GM19351 (cell line): ENCODE data around the gene PCDHA1.

ENCODE experiments used
- ATAC-seq: cut with Tn5 transposase; IDR thresholded peaks from one replicate; pipeline ENCODE4 v1.9.1; 2021; ENCODE audit warnings: mild to moderate bottlenecking, moderate library complexity; ENCODE audit not compliant: unreplicated experiment

PCDHA1 gene

DNA sequence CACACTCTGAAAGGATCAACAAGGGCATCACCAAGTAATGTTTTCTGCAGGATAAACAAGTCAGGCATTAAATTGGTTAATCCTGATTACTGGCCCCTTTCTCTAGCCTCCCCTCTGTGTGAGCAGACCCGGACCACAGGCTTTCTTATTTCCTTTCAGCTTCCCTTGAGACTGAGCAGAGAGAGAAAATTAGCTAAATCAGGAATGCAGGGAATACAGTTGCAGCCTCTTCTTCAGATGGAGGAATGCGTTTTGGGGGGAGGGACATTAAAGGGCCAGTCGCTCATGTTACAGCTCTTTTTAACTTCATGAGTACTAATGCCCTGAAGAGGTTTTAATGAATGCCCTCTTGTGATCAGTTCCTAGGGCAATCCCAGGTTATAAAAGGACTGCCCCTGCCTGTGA, 200.2 kb downstream of the PCDHA1 start:
- ATAC-seq, result no peak

DNA sequence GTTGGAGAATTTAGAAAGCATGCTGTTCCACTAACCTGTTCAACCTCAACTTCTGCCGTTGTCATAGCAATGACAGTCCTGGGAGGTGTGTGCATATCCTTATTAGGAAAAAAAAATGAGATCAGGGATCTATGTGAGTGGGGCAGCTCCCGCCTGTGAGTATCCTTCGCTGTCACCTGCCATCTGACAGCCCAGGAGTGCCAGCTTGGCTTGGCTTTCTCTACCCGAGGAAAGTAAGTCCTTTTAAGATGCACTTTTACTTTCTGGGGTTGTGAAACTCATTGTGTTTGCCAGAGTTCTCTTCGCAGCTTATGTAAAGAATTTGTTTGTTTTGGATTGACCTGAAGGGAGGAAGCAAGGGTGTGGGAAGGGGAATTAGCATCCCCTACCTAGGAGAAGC, 202.2 kb downstream of the PCDHA1 start:
- no peak for ATAC-seq

DNA sequence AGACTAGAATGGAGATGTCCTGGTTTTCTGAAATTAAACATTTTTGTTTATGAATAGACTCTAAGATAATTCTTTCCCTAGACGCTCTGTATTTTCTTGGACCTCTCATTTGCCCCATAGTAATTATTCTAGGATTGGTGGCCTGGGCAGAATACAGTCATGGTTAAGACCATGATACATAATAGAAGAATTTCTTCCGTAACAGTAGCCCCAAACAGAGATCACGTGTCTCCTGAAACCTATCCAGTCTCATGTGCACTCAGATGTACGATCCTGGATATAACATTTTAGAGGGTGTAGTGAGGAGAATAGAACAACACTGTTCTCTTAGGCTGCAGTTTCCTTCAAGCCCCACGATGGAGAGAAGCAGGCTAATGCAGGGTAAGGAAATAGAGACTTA, 202.7 kb downstream of the PCDHA1 start:
- no peak for ATAC-seq

DNA sequence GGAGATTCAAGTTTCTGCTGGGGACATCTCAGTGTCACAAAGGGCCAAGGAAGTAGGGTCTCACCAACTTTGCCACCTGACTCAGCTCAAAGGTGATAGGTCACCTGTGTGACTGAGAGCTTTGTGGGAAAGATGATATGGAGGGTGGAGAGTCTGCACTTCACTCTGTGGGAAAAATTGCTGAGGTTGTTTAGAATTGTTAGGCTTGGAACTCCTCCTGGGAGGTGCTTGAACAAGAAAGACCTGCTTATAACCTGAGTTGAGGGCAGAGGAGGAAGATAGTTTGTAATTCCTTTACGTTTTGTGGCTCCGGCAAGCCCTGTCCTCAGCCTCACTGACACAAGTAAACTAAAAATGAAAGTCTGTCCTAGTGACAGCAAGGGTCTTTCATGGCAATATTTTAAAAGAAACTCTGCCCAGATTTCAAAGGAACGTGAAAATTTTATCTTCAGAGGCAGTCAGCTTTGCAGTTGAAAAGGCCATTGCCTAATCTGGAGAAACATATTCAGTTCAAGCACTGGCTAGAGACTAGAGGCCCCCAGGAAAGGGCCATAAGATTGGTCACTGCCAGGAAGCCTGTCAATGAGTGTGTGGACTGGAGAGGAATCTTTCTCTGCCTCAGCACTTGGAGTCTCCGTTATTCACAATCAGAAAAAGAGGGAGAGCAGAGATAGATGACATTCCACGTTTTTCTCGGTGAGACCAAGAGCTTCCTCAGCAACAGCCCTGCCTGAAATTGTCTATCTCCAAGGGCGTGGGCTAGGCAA, 203.5 kb downstream of the PCDHA1 start:
- ATAC-seq, result no peak

DNA sequence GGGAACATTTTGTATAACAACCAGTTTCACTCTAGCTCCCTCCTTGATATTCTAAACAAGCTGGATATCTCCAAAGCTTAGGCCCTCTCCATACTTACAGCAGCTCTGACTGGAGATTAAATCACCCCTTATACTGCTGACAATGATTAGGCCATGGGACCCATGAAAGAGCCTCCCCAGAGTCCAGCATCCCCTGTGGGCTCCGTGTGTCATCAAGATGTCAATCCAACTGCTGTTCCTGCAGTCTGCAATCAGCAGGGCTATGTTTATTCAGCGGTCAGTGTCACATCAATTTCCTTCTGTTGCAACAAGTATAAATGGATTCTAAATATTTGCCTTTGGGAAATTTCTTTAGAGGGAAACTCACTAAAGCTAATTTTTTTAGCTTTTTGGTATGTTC, 206.9 kb downstream of the PCDHA1 start:
- no peak for ATAC-seq

DNA sequence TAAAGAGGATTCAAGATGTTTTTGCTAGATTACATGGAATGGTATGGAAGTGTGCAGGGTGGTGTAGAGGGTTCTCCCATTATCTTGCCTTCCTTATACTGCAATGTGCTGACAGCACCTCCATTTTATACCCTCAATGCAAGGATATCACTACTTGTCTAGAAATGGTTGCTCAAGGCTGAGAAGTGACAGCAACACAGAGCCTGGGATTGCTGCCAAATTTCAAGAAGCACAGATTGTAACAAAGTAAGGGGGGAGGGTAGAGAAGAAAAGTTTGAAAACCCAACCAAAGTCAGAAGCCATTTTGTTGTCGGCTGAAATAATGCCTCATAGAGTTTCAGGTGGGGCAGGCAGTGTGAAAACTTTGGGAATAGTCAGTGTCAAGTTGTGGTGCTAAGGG, 210.1 kb downstream of the PCDHA1 start:
- ATAC-seq, result no peak

DNA sequence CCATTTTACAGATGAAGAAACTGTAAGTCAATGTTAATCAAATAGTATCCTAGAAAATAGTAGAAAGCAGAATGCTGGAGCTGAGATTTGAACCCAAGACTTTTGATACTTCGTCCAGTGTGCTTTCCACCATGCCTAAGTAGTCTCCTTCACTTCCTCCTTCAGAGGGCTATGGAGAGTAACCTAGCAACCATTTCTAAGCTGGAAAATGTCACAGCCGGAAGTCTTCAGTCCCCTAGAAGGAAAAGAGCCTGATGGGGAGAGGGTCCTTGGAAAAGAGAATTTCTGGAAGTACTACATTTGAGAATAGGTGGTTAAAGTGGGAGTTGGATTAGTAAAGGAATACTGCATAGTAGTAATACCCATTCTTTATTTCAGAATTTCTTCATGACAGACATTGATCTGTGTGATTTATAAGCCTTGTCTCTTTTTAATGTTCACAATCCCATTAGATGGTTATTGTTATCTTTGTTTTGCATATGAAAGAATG, 213.0 kb downstream of the PCDHA1 start:
- ATAC-seq, result no peak

DNA sequence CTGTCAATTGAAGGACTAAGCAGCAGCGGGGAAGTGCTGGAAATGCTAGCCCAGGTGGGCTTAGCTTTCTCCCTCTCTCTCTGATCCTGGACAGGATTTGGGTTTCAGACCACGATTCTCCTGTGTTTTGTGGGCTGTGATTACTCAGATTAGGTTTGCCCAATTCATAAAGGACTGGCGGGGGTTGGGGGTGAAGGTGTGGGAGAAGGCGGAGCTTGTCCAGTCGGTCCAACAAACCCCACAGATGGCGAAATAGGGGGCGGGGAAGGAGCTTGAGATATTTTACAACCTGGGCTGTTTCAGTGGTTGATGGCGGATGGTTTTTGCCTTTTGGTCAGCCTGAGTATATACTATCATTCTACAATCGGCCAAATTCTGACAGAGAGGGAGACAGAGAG, 215.5 kb downstream of the PCDHA1 start:
- no peak for ATAC-seq

DNA sequence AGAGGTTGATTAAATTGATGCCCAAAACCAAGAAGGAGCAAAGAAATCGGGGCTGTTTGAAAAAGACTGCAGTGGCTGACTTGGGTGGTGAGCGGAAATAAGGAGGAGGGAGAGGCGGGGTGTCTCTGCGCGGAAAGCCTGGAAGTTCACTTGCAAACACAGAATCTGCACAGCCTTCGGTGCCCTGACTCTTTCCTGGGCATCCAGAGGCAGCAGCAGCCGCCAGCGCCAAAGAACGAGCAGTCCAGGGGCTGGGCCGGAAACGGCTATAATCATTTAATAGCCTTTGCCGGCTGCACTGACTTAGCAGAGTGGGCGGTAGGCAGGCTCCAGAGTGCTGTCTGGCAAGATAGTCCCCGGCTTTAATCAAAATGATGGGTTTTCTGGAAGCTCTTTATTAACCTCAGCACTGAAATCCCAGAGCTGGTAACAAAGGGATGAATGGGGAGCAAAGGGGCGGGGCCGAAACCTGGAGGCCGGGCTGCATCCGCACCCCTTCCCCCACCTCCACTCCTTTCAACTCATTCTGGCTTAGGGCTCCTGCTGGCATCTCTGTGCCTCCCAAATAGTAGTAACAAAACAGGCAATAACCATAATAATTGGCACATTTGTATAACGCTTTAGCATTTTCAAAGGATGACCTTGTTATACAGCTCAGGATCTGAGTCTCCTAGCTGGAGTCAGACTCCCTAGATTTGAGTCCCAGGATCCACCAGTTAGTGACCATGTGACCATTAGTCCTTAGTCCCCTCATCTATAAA, 216.1 kb downstream of the PCDHA1 start:
- ATAC-seq, result no peak

DNA sequence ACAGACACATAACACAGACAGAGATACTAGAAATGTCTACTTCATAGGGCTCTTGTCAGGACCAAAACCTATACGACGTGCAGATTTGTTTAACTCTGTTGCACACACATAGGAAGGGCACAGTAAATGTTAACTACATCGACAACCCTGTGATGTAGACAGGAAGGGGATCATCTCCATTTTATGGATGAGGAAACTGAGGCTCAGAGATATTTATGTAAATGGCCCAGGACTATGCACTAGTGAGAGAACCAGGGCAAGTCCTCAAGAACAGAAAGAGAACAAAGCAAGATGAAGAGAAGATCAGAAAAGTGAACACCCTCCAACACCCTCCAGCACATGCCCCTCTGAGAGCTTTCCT, 216.6 kb downstream of the PCDHA1 start:
- no peak for ATAC-seq

DNA sequence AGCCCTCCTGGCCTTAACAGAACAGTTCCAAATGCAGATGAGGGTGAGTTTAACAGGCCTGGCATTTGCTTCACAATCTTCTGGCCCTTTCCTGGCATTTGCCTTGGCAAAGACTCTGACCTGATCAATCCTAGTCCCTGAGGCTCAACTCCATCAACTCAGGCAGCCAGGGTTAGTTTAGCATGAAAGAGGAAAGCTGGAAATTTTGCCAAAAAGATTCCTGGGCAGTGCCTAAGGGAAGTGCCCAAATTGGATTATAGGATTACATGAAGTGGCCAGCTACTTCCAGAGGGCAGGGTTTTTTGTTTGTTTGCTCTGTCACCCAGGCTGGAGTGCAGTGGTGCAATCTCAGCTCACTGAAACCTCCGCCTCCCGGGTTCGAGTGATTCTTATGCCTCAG, 217.1 kb downstream of the PCDHA1 start:
- ATAC-seq, result no peak

DNA sequence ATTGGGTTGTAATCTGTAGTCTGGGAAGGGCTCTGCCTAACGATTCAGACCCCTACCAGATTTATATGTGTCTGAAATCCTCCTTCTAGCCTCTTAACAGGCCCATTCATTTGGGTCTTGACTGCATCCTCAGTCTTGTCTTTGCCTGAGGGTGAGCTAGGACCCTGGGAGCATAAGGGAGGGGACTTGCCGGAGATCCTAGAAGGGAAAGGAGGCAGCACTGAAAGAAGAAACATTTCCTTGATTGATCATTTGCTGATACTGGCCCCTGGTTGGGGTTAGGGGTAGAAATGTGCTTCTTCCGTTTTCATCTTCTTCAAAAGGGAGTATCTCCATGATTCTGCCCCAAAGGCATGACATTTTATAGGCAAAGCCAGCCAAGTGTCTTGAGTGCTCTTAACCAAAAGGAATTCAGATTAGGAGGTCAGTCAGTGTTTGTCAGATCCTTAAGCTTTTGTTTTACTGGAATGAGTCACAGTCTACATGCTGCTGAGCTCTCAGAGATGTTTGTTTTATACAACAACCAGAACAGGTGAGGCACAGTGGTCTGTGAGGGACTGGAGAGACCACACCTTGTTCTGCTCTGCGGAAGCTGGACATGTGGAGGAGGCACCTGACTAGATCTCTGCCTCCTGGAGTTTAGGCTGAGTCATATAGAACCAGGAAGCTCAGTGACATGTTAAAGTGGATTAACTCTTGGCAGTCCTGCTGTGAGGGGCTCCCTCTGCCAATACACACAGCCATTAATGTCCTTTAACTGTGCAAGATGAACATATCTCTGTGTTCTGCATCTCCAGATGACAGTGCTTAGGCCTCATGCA, 218.1 kb downstream of the PCDHA1 start:
- no peak for ATAC-seq

DNA sequence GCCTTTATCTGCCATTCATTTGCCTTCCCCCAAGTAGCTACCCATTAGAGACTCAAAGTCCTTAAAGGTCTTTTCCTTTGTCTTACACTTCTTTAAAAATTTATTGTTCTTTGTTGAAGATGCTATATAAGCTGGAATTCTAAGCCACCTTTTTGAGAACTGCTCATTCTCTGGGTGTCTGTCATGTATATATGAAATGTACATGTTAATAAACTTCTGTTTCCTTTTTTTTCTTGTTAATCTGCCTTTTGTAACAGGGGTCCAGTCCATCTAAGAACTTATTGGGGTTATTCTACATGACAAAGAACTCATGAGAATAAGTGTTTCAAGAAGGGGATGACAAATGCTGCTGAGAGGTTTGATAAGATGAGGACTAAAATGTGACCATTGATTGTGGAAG, 221.9 kb downstream of the PCDHA1 start:
- ATAC-seq, result no peak

DNA sequence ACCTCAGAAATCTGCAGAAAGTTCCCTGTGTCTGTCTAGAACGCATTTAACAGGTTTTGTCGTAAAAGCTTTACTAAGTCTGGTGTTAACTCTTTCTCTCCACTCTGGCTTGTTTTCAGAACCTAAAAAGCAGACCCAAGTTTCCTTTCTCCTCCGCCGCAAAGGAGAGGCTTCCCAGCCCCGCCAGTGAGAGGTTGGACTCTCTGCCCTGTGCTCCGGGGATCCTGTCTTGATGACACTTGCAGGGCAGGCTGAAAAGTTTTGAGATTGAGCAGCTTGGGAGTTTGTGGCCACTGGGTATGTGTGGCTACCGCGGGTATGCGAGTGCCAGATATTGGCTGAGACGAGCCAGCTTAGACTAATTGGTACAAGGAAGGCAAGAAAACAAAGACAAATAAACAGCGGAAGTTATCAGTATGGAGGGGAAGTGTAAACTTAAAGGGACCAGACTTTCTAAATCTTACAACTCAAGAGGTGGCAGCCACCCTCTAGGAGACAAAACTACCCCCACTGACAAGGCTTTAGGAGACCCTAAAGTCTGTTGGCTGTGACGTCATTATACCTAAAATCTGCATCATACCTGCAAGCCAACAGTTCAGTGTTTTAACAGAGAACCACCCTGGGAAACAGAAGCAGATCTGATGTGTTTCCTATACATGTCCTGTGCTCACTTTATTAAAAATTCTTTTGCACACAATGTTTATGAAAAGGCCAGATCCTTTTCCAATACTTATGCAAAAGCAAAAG, 224.3 kb downstream of the PCDHA1 start:
- ATAC-seq, result no peak

DNA sequence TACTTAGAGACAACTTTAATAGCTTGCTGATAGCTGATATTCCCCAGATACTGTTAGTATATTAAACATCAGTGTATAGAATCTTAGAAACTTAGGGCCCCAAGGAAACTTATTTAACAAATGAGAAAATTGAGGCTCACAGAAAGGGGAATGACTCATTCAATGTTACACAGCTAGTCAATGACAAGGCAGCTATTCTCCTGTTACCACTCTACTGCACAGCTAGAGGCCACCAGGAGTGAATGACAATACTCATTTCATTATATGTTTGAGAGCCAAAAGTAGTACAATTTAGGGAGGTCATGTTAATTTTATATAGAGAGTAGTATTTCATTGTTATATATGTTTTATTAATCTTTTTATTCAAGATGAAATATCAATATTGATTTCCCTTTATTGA, 232.0 kb downstream of the PCDHA1 start:
- no peak for ATAC-seq

DNA sequence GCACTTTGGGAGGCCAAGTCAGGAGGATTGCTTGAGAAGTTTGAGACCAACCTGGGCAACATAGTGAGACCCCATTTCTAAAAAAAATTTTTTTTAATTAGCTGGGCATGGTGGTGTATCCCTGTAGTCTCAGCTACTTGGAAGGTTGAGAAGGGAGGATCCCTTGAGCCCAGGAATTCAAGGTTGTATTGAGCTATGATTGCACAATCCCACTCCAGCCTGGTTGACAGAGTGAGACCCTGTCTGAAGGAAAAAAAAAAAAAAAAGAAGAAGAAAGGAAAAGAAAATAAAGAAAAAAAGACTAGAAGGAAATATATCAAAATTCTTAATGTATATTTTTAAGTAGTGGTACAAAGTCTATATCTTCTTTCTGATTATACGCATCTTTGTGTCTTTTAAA, 236.4 kb downstream of the PCDHA1 start:
- ATAC-seq, result no peak

DNA sequence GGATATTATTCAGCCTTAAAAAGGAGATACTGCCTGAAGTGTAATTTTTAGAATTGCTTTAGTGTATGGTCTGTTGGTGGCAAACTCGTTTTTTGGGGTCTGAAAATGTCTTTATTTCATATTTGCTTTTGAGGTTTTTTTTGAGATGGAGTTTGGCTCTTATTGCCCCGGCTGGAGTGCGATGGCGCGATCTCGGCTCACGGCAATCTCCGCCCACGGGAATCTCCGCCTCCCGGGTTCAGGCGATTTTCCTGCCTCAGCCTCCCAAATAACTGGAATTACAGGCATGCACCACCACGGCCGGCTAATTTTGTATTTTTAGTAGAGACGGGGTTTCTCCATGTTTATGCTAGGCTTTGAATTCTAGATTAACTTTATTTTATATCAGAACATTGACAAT, 245.1 kb downstream of the PCDHA1 start:
- ATAC-seq, result no peak

DNA sequence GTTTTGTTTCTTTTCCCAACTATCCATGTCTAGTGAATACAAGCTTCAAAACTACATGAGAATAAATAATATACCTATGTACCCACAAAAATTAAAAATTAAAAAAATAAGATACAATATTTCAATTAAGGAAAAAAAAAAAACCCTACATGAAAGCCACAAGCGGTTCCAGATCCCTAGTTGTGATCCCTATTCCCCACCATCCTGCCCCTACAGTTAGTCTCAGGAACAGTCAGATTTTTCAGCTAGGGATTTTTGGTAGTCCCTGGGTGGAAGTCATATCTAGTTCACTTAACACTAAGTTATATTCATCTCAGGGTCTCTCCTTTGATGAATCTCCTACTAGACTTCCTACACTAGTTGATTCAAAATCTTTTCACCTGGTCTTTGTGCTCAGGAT, 246.7 kb downstream of the PCDHA1 start:
- no peak for ATAC-seq

DNA sequence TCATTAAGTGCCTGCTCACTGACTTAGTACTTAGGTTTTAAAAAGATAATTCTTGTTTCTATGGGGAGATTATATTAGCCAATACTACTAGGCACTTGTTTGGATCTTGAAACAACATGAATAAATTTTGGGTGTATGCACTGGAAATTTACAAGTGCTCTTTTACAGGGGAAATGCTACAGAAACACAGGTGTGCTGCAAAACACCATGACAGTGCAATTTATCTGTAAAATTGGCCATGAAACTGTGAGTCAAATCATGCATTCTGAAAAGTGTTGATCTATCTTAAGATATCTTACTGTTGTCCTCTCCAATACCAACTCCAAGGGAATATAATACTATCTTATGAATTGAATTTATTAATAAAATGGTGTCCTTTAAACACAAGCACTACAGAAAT, 253.1 kb downstream of the PCDHA1 start:
- no peak for ATAC-seq

DNA sequence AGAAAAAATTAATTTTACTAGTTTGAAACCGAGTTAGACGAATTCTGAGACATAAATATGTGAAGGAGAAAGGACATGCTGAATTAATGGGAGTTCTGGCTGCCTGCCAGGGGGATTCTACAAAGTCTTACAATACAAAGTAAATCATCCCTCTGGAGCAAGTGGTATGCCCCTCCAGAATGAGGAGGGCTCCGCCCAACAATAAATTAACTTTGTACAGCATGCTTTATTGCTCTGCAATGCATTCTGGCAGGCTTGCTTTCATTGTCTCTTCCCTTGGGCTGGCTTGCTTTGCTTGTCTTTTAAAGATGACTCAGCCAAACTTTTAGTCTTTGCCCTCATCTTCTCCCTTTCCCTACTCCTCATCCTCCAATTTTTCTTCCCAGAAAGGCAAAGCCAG, 253.6 kb downstream of the PCDHA1 start:
- ATAC-seq, result no peak
